Endothelial cell of umbilical vein (primary cell): Measurements from ENCODE around the gene ACKR3. TPM values are rescaled to one million over a fixed set of nuclear protein-coding genes. Genes with fewer than 3 reads are reported as not detected.

Experiments
- BruUV-seq: library from RNA; stranded (reverse); fragments of 400-500 nt; replicated peaks from 2 replicates; lab custom pipeline; 2021; lab: Mats Ljungman, UMichigan
- CTCF ChIA-PET: fragments of 300-600, 350-600 bp; sonication (Branson Sonifier 250); formaldehyde crosslinking; loops from one replicate; lab custom pipeline; 2021; ENCODE audit warnings: antibody characterized with exemption, inconsistent platforms; lab: Charles Lee
- POLR2A ChIA-PET: fragments of 300-600, 350-600 bp; sonication (Branson Sonifier 250); formaldehyde crosslinking; loops from one replicate; lab custom pipeline; 2021; ENCODE audit warnings: antibody characterized with exemption, inconsistent platforms; lab: Charles Lee
- DNase-seq: peaks from one replicate; pipeline ENCODE4 v3.0.0-alpha.2; 2011; ENCODE audit warnings: low read depth, low spot score
- FAIRE-seq: peaks from 2 replicates; lab custom pipeline; 2011; peaks lifted over from hg19 to GRCh38; lab: Jason Lieb, UNC
- H2AFZ ChIP-seq: 2 replicates; pipeline ENCODE4 v1.6.0; 2012; ENCODE audit warnings: low read depth, low read length, control low read depth, inconsistent platforms
- H3K27ac ChIP-seq: 2 replicates; pipeline ENCODE4 v1.5.1; 2011; ENCODE audit warnings: low read depth, mild to moderate bottlenecking, control low read depth, low read length, moderate library complexity; ENCODE audit not compliant: insufficient read depth
- H3K27me3 ChIP-seq, 2 experiments: 2 replicates each; pipeline versions ENCODE4 v1.6.0 to v1.6.1; 2011; ENCODE audit warnings: low read length in 2 of 2, mixed read lengths in 1 of 2; ENCODE audit not compliant: control insufficient read depth in 2 of 2, insufficient read depth in 2 of 2
- H3K36me3 ChIP-seq, 2 experiments: 2 replicates in 1 of 2; 3 replicates in 1 of 2; pipeline ENCODE4 v1.5.1; 2011; ENCODE audit warnings: low read length in 2 of 2, mild to moderate bottlenecking in 1 of 2, moderate library complexity in 1 of 2; ENCODE audit not compliant: control insufficient read depth in 2 of 2, insufficient read depth in 2 of 2; ENCODE audit errors: extremely low read depth in 1 of 2
- H3K4me1 ChIP-seq: 3 replicates; pipeline ENCODE4 v1.5.1; 2011; ENCODE audit warnings: mild to moderate bottlenecking, low read length; ENCODE audit not compliant: control insufficient read depth, insufficient read depth; ENCODE audit errors: extremely low read depth
- H3K4me2 ChIP-seq: 2 replicates; pipeline ENCODE4 v1.6.1; 2011; ENCODE audit warnings: low read length, control low read depth, mixed read lengths; ENCODE audit not compliant: insufficient read depth
- H3K4me3 ChIP-seq, 3 experiments: fragments of 200-600 bp in 1 of 3; sonication (generic), shearing (Covaris generic) in 1 of 3; replicated peaks in 1 of 3; 2 replicates each; pipeline ENCODE4 v1.5.1; 2011 to 2016; ENCODE audit warnings: control low read depth in 3 of 3, low read length in 3 of 3, mild to moderate bottlenecking in 2 of 3, inconsistent platforms in 1 of 3, low read depth in 1 of 3, moderate library complexity in 1 of 3; ENCODE audit not compliant: insufficient read depth in 1 of 3
- H3K79me2 ChIP-seq: 2 replicates; pipeline ENCODE4 v1.6.0; 2012; ENCODE audit warnings: low read length, inconsistent platforms; ENCODE audit not compliant: control insufficient read depth, insufficient read depth
- H3K9ac ChIP-seq: replicated peaks from 2 replicates; pipeline ENCODE3; 2011; ENCODE audit warnings: low read length, control low read depth; ENCODE audit not compliant: insufficient read depth; ENCODE audit errors: extremely low read depth
- H3K9me1 ChIP-seq: replicated peaks from 3 replicates; pipeline ENCODE4 v1.6.0; 2011; ENCODE audit warnings: mild to moderate bottlenecking, low read length; ENCODE audit not compliant: control insufficient read depth, insufficient read depth; ENCODE audit errors: extremely low read depth
- H3K9me3 ChIP-seq: replicated peaks from 2 replicates; pipeline ENCODE4 v1.5.1; 2012; ENCODE audit warnings: low read length, inconsistent platforms; ENCODE audit not compliant: control insufficient read depth, insufficient read depth
- H4K20me1 ChIP-seq: replicated peaks from 2 replicates; pipeline ENCODE3; 2011; ENCODE audit warnings: mild to moderate bottlenecking, low read length; ENCODE audit not compliant: control insufficient read depth, insufficient read depth; ENCODE audit errors: extremely low read depth
- CTCF ChIP-seq, 2 donors: IDR thresholded peaks; 1 replicate in 1 of 2; 2 replicates in 1 of 2; pipeline ENCODE4 v1.5.1; 2011; ENCODE audit warnings: low read length in 2 of 2, mild to moderate bottlenecking in 2 of 2, moderate library complexity in 2 of 2, control low read depth in 1 of 2, inconsistent platforms in 1 of 2, low read depth in 1 of 2; ENCODE audit not compliant: insufficient read depth in 1 of 2; ENCODE audit errors: extremely low read depth in 1 of 2
- EZH2 ChIP-seq: IDR thresholded peaks from 2 replicates; pipeline ENCODE4 v1.6.1; 2012; ENCODE audit warnings: borderline replicate concordance, low read depth, mild to moderate bottlenecking, moderate library complexity, low read length, inconsistent platforms; ENCODE audit not compliant: severe bottlenecking
- GATA2 ChIP-seq: IDR thresholded peaks from 2 replicates; pipeline ENCODE4 v1.7.0; 2011; ENCODE audit warnings: low read depth, mild to moderate bottlenecking, moderate library complexity, mixed read lengths, low read length; ENCODE audit not compliant: insufficient read length, insufficient read depth
- JUN ChIP-seq: IDR thresholded peaks from 2 replicates; pipeline ENCODE4 v1.6.1; 2011; ENCODE audit warnings: borderline replicate concordance, low read depth; ENCODE audit not compliant: insufficient read length, insufficient read depth
- MYC ChIP-seq: IDR thresholded peaks from one replicate; pipeline ENCODE4 v1.6.1; 2011; ENCODE audit warnings: mild to moderate bottlenecking, low read depth, low read length
- dilution Hi-C: fragments of 300-500 bp; cut with MboI; formaldehyde crosslinking; loops from one replicate; pipeline ENCODE4 v1.15.0; 2019; ENCODE audit warnings: low sequenced_read_pairs; ENCODE audit not compliant: extremely low pct_ligation_motif_present
- intact Hi-C: fragments of 100-400 bp; cut with micrococcal nuclease; formaldehyde crosslinking; loops from one replicate; pipeline ENCODE4 v1.10.0; 2022
- polyA plus RNA-seq, 4 experiments: library from polyadenylated mRNA; depleted of rRNA in 3 of 4; stranded (reverse) in 3 of 4; unstranded in 1 of 4; fragments of >200 nt; gene quantifications; 2 replicates each; pipeline versions ENCODE4 v1.2.1 to v1.2.3, GENCODE V29; 2011 to 2012; ENCODE audit warnings: missing spikeins in 1 of 4
- total RNA-seq: library from RNA; stranded (reverse); gene quantifications from 2 replicates; pipeline ENCODE4 v1.2.3, GENCODE V29; 2021
- TF ChIP-seq, protein P1 (sequence below): IDR thresholded peaks from 2 replicates; pipeline ENCODE4 v1.6.1; 2011; ENCODE audit not compliant: insufficient read depth, insufficient read length

ACKR3 gene
- total and polyA plus RNA-seq, 2 donors (not counting 3 experiments of a cell fraction or from before 2014, with no cell fraction given): 31.1 to 428 TPM

- Histone ChIP-seq H3K9ac (no peak overlapping the region), H3K4me3 (no peak overlapping the region), H3K4me1 (no peaks in the 10 kb centered on the region), H3K36me3 (no peaks in the 10 kb centered on the region), H2AFZ (no peak overlapping the region), H3K79me2 (no peaks in the 10 kb centered on the region), H3K4me2 (no peak overlapping the region), H3K27ac (no peak overlapping the region), H3K9me3 (no peaks in the 10 kb centered on the region), H3K27me3 (no peaks in the 10 kb centered on the region), H3K9me1 (no peaks in the 10 kb centered on the region), H4K20me1 (no peaks in the 10 kb centered on the region)
- FAIRE-seq (no peak), DNase-seq (no peak)
- dilution Hi-C loops (no loop called here), intact Hi-C loops (no loop called here)
- TF ChIP-seq EZH2 (no peak), GATA2 (no peak), MYC (no peak), CTCF (IDR thresholded peaks at IDR 0.05; ENCODE audit: extremely low read depth in 1 of 2, insufficient read depth in 1 of 2, low read depth in 1 of 2, low read length in 2 of 2) (no peak), JUN (no peak)
- TF ChIP-seq, protein P1, sequence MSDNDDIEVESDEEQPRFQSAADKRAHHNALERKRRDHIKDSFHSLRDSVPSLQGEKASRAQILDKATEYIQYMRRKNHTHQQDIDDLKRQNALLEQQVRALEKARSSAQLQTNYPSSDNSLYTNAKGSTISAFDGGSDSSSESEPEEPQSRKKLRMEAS: no peak
- POLR2A ChIA-PET: no interaction called here
- CTCF ChIA-PET: interaction anchor here (1.2 kb wide), 1 partner anchor 11 kb away, joined by 3 read pairs; no protein-coding TSS in a partner anchor
- BruUV-seq: no TSS peak
Measured at GRCh38 chr2:236631856-236632291, 62.2 kb downstream of the ACKR3 start.
